Activated T-helper 2 cell treated with anti-CD3 and anti-CD28 coated beads, Interferon-gamma antibody, Interleukin-2, Interleukin-4, amounts not matched to agents 10 μg/mL and 5 μg/mL and 100 μg/mL, durations not matched to agents 14 hours and 24 hours and 36 hours (primary cell): ENCODE results near the gene PDS5A. TPM values are rescaled to one million over a fixed set of nuclear protein-coding genes. Genes with fewer than 3 reads are reported as not detected.
A peak's percentile ranks its signal among the peaks of the same experiment; 100 is the strongest.
"Not testable (repeated sequence)": the region's sequence is repeated elsewhere in the genome, so short reads cannot be mapped to it uniquely, and the experiment has no call there.

Experiments
- DNase-seq: peaks from one replicate; pipeline ENCODE4 v3.0.0; 2021; ENCODE audit warnings: low spot score
- H3K27ac Mint-ChIP-seq: one replicate; pipeline ENCODE4 v1.8.0; 2021; ENCODE audit warnings: mixed read lengths
- H3K27me3 Mint-ChIP-seq: one replicate; pipeline ENCODE4 v1.8.0; 2021; ENCODE audit warnings: low read depth, mixed read lengths
- H3K36me3 Mint-ChIP-seq: one replicate; pipeline ENCODE4 v1.8.0; 2021; ENCODE audit warnings: low read depth, mixed read lengths
- H3K4me1 Mint-ChIP-seq: one replicate; pipeline ENCODE4 v1.8.0; 2021; ENCODE audit warnings: low read depth, mixed read lengths
- H3K4me3 Mint-ChIP-seq: one replicate; pipeline ENCODE4 v1.8.0; 2021; ENCODE audit warnings: low read depth, mild to moderate bottlenecking, moderate library complexity, mixed read lengths
- H3K9me3 Mint-ChIP-seq: one replicate; pipeline ENCODE4 v1.8.0; 2021; ENCODE audit warnings: mixed read lengths
- intact Hi-C: fragments of 100-400 bp; cut with micrococcal nuclease; formaldehyde crosslinking; loops from one replicate; pipeline ENCODE4 v1.15.1; 2023
- total RNA-seq: library from RNA; stranded (reverse); gene quantifications from 2 replicates; pipeline ENCODE4 v1.2.3, GENCODE V29; 2022

The PDS5A gene
- total RNA-seq, 1 donor from 2014 or later: 117 TPM

- H3K4me3 Mint-ChIP-seq: no peak overlapping the region
- no peaks in the 10 kb centered on the region for H3K27me3 Mint-ChIP-seq
- H3K4me1 Mint-ChIP-seq: peaks cover 20% of the 10 kb centered on the region
- peaks cover 18% of the 10 kb centered on the region for H3K36me3 Mint-ChIP-seq
- no peak for DNase-seq
- intact Hi-C loops: no loop called here
- peak overlapping the region; percentile 5 for H3K27ac Mint-ChIP-seq
- no peaks in the 10 kb centered on the region for H3K9me3 Mint-ChIP-seq
Measured at GRCh38 chr4:39947417-39947816, 30.3 kb downstream of the PDS5A start.

DNA sequence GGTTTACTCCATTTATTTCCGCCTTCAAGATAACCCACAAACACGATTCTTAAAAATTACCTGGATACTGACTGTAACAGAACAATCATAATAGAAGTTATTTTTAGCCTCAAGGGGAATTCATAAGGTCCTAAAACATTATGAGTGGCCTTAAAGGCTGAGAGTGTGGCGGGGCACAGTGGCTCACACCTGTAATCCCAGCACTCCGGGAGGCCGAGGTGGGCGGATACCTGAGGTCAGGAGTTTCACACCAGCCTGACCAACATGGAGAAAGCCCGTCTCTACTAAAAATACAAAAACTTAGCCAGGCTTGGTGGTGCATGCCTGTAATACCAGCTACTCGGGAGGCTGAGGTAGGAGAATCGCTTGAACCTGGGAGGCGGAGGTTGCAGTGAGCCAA is 33.5 kb downstream of the PDS5A start:
- intact Hi-C loops, H3K27ac Mint-ChIP-seq, H3K27me3 Mint-ChIP-seq, H3K4me3 Mint-ChIP-seq, H3K9me3 Mint-ChIP-seq, DNase-seq: not testable (repeated sequence)
- Mint-ChIP-seq H3K4me1 (peaks cover 20% of the 10 kb centered on the region), H3K36me3 (peaks cover 20% of the 10 kb centered on the region)

- no peaks in the 10 kb centered on the region for H3K9me3 Mint-ChIP-seq
- H3K4me1 Mint-ChIP-seq: peaks cover 23% of the 10 kb centered on the region
- peaks cover 19% of the 10 kb centered on the region for H3K36me3 Mint-ChIP-seq
- no peaks in the 10 kb centered on the region for H3K27me3 Mint-ChIP-seq
- no peak for DNase-seq
- no peak overlapping the region for H3K27ac Mint-ChIP-seq
- H3K4me3 Mint-ChIP-seq: no peak overlapping the region
- intact Hi-C loops: no loop called here
Measured at GRCh38 chr4:39942507-39942906, 35.2 kb downstream of the PDS5A start.

- intact Hi-C loops: no loop called here
- Mint-ChIP-seq H3K9me3 (no peaks in the 10 kb centered on the region), H3K4me3 (no peak overlapping the region), H3K4me1 (peaks cover 26% of the 10 kb centered on the region), H3K27me3 (no peaks in the 10 kb centered on the region), H3K36me3 (peaks cover 19% of the 10 kb centered on the region), H3K27ac (no peak overlapping the region)
- no peak for DNase-seq
Measured at GRCh38 chr4:39941682-39942217, 36.0 kb downstream of the PDS5A start.

DNA sequence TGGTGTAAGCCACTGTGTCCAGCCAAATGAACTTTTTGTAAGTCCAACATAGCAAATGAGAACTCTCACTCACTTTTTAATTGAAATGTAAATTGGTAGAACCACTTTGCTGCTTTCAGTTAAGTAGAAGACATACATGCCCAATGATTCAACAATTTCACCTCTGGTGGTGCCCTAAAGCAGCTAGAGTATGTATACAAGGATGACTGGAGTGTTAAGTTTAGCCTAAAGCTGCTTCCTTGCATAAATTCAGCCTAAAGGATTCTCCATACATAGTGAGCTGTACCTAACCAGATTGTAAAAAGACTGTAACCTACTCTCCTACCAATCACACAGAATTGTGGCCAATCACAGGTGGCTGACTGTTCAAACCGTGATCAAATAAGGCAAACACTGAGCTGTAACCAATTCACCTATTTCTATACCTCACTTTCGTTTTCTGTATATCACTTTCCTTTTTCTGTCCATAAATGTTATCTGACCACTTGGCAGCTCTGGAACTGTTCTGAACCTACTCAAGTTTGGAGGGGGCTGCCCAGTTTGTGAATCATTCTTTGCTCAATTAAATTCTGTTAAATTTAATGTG is 39.9 kb downstream of the PDS5A start:
- peaks cover 47% of the 10 kb centered on the region for H3K4me1 Mint-ChIP-seq
- H3K4me3 Mint-ChIP-seq: no peak overlapping the region
- peak overlapping the region; percentile 38 for H3K27ac Mint-ChIP-seq
- intact Hi-C loops: no loop called here
- H3K27me3 Mint-ChIP-seq: no peaks in the 10 kb centered on the region
- H3K9me3 Mint-ChIP-seq: no peaks in the 10 kb centered on the region
- DNase-seq: no peak
- peaks cover 37% of the 10 kb centered on the region for H3K36me3 Mint-ChIP-seq

- no peaks in the 10 kb centered on the region for H3K9me3 Mint-ChIP-seq
- H3K27ac Mint-ChIP-seq: peak overlapping the region; percentile 43
- no peaks in the 10 kb centered on the region for H3K27me3 Mint-ChIP-seq
- no peak for DNase-seq
- peaks cover 39% of the 10 kb centered on the region for H3K36me3 Mint-ChIP-seq
- H3K4me3 Mint-ChIP-seq: no peak overlapping the region
- H3K4me1 Mint-ChIP-seq: peaks cover 42% of the 10 kb centered on the region
- intact Hi-C loops: no loop called here
Measured at GRCh38 chr4:39936565-39937418, 40.9 kb downstream of the PDS5A start.

- no peaks in the 10 kb centered on the region for H3K9me3 Mint-ChIP-seq
- peak overlapping the region; percentile 52 for H3K27ac Mint-ChIP-seq
- intact Hi-C loops: loop anchor here (5.0 kb wide), 1 partner anchor 43 kb away; the partner anchor contains the start of gene PDS5A
- DNase-seq: no peak
- H3K4me1 Mint-ChIP-seq: peaks cover 41% of the 10 kb centered on the region
- peaks cover 39% of the 10 kb centered on the region for H3K36me3 Mint-ChIP-seq
- H3K27me3 Mint-ChIP-seq: no peaks in the 10 kb centered on the region
- H3K4me3 Mint-ChIP-seq: no peak overlapping the region
Measured at GRCh38 chr4:39933671-39934590, 43.8 kb downstream of the PDS5A start.

- H3K27me3 Mint-ChIP-seq: no peaks in the 10 kb centered on the region
- intact Hi-C loops: loop anchor here (5.0 kb wide), 1 partner anchor 44 kb away; the partner anchor contains the start of gene PDS5A
- H3K9me3 Mint-ChIP-seq: no peaks in the 10 kb centered on the region
- no peak for DNase-seq
- H3K27ac Mint-ChIP-seq: peak overlapping the region; percentile 55
- H3K4me3 Mint-ChIP-seq: peak overlapping the region; percentile 21
- H3K4me1 Mint-ChIP-seq: peaks cover 43% of the 10 kb centered on the region
- H3K36me3 Mint-ChIP-seq: peaks cover 39% of the 10 kb centered on the region
Measured at GRCh38 chr4:39932776-39933402, 44.8 kb downstream of the PDS5A start.

- H3K4me1 Mint-ChIP-seq: peaks cover 42% of the 10 kb centered on the region
- no peak overlapping the region for H3K4me3 Mint-ChIP-seq
- peaks cover 43% of the 10 kb centered on the region for H3K36me3 Mint-ChIP-seq
- H3K27ac Mint-ChIP-seq: peak overlapping the region; percentile 52
- H3K9me3 Mint-ChIP-seq: no peaks in the 10 kb centered on the region
- no peak for DNase-seq
- intact Hi-C loops: loop anchor here (5.0 kb wide), 1 partner anchor 46 kb away; the partner anchor contains the start of gene PDS5A
- no peaks in the 10 kb centered on the region for H3K27me3 Mint-ChIP-seq
Measured at GRCh38 chr4:39931441-39931901, 46.2 kb downstream of the PDS5A start.

- Mint-ChIP-seq H3K4me1 (peaks cover 33% of the 10 kb centered on the region), H3K4me3 (no peak overlapping the region), H3K27ac (no peak overlapping the region), H3K9me3 (no peaks in the 10 kb centered on the region), H3K27me3 (no peaks in the 10 kb centered on the region), H3K36me3 (peaks cover 42% of the 10 kb centered on the region)
- intact Hi-C loops: no loop called here
- DNase-seq: no peak
Measured at GRCh38 chr4:39928538-39928937, 49.2 kb downstream of the PDS5A start.

- no peak for DNase-seq
- H3K36me3 Mint-ChIP-seq: peaks cover 44% of the 10 kb centered on the region
- intact Hi-C loops: no loop called here
- H3K27me3 Mint-ChIP-seq: no peaks in the 10 kb centered on the region
- no peak overlapping the region for H3K4me3 Mint-ChIP-seq
- H3K4me1 Mint-ChIP-seq: peaks cover 20% of the 10 kb centered on the region
- H3K9me3 Mint-ChIP-seq: no peaks in the 10 kb centered on the region
- no peak overlapping the region for H3K27ac Mint-ChIP-seq
Measured at GRCh38 chr4:39924014-39924413, 53.7 kb downstream of the PDS5A start.

GRCh38 chr4:39922399-39922798 is 55.3 kb downstream of the PDS5A start:
- H3K9me3 Mint-ChIP-seq: no peaks in the 10 kb centered on the region
- H3K36me3 Mint-ChIP-seq: peaks cover 44% of the 10 kb centered on the region
- H3K4me1 Mint-ChIP-seq: peaks cover 13% of the 10 kb centered on the region
- H3K27me3 Mint-ChIP-seq: no peaks in the 10 kb centered on the region
- intact Hi-C loops: no loop called here
- no peak for DNase-seq
- no peak overlapping the region for H3K4me3 Mint-ChIP-seq
- no peak overlapping the region for H3K27ac Mint-ChIP-seq
